HepG2 (cell line): Measurements from ENCODE around the gene DOC2A. TPM values are rescaled to one million over a fixed set of nuclear protein-coding genes. Genes with fewer than 3 reads are reported as not detected.

Experiments used
- ADNP ChIP-seq: sonication (generic); formaldehyde crosslinking; IDR thresholded peaks from 2 replicates; pipeline ENCODE4 v1.4.0; 2020; ENCODE audit warnings: missing genetic modification reagents
- AGO1 ChIP-seq: fragments of 200-400 bp; formaldehyde crosslinking; IDR thresholded peaks from 2 replicates; pipeline ENCODE4 v1.6.1; 2017; ENCODE audit warnings: mild to moderate bottlenecking, low read depth, low read length, moderate library complexity; ENCODE audit not compliant: poor library complexity, severe bottlenecking
- HHEX ChIP-seq: IDR thresholded peaks from 2 replicates; pipeline ENCODE4 v1.6.1; 2016; ENCODE audit warnings: control low read depth
- MTA3 ChIP-seq: sonication (generic); formaldehyde crosslinking; IDR thresholded peaks from 2 replicates; pipeline ENCODE4 v1.4.0; 2020; ENCODE audit warnings: missing genetic modification reagents
- POLR2A ChIP-seq, 2 experiments: IDR thresholded peaks; 2 replicates each; pipeline ENCODE4 v1.6.1; 2011; ENCODE audit warnings: low read depth in 2 of 2, low read length in 2 of 2, mild to moderate bottlenecking in 1 of 2, moderate library complexity in 1 of 2; ENCODE audit not compliant: insufficient read depth in 1 of 2
- RFX1 ChIP-seq: fragments of 450-650 bp; IDR thresholded peaks from 2 replicates; pipeline ENCODE4 v1.6.1; 2017
- TGIF2 ChIP-seq: IDR thresholded peaks from 2 replicates; pipeline ENCODE4 v1.6.1; 2016; ENCODE audit warnings: control low read depth, missing compliant biosample characterization
- TRIM24 ChIP-seq: sonication (generic); formaldehyde crosslinking; IDR thresholded peaks from 2 replicates; pipeline ENCODE4 v1.8.0; 2022; ENCODE audit warnings: mild to moderate bottlenecking, missing genetic modification reagents
- ZNF10 ChIP-seq: sonication (generic); formaldehyde crosslinking; IDR thresholded peaks from 2 replicates; pipeline ENCODE4 v1.4.0; 2020; ENCODE audit warnings: mild to moderate bottlenecking, low read depth, missing genetic modification reagents, borderline replicate concordance
- ZNF232 ChIP-seq: sonication (generic); formaldehyde crosslinking; IDR thresholded peaks from 2 replicates; pipeline ENCODE4 v1.4.0; 2020; ENCODE audit warnings: missing genetic modification reagents, borderline replicate concordance
- ZNF737 ChIP-seq: sonication (generic); formaldehyde crosslinking; IDR thresholded peaks from 2 replicates; pipeline ENCODE4 v1.5.0; 2020; ENCODE audit warnings: missing genetic modification reagents, mild to moderate bottlenecking, borderline replicate concordance
- ZNF746 ChIP-seq: sonication (generic); formaldehyde crosslinking; IDR thresholded peaks from 2 replicates; pipeline ENCODE4 v1.8.0; 2022; ENCODE audit warnings: mild to moderate bottlenecking, missing genetic modification reagents
- ZNF839 ChIP-seq: sonication (generic); formaldehyde crosslinking; IDR thresholded peaks from 2 replicates; pipeline ENCODE4 v1.4.0; 2020; ENCODE audit warnings: missing genetic modification reagents, mild to moderate bottlenecking, borderline replicate concordance
- polyA plus RNA-seq, 8 experiments: library from polyadenylated mRNA; depleted of rRNA in 3 of 8; stranded (reverse) in 7 of 8; unstranded in 1 of 8; fragments of >200 nt; fragmentation: Illumina TruSeq in 4 of 8; extraction: Trizol in 4 of 8; gene quantifications; 2 replicates each; pipeline versions ENCODE4 v1.2.1 to v1.2.3, GENCODE V29; 2011 to 2016; ENCODE audit warnings: low read depth in 4 of 8, missing spikeins in 1 of 8, mixed read lengths in 1 of 8; ENCODE audit not compliant: insufficient read depth in 1 of 8
- total RNA-seq, 5 experiments: library from RNA; depleted of rRNA; stranded (reverse); fragments of >200 nt; fragmentation: Illumina TruSeq; extraction: Trizol; gene quantifications; 2 replicates each; pipeline ENCODE4 v1.2.3, GENCODE V29; 2016; ENCODE audit warnings: low read depth in 1 of 5
- TF ChIP-seq, protein P1 (sequence below): sonication (generic); formaldehyde crosslinking; IDR thresholded peaks from 2 replicates; pipeline ENCODE4 v1.4.0; 2020; ENCODE audit warnings: missing genetic modification reagents, borderline replicate concordance
- TF ChIP-seq, protein P2 (sequence below): IDR thresholded peaks from 2 replicates; pipeline ENCODE4 v1.6.1; 2012; ENCODE audit warnings: low read depth, low read length, improper control_type of control experiment
- TF ChIP-seq, protein P3 (sequence below): sonication (generic); formaldehyde crosslinking; IDR thresholded peaks from 2 replicates; pipeline ENCODE4 v1.4.0; 2020; ENCODE audit warnings: missing genetic modification reagents, low read depth, mild to moderate bottlenecking, borderline replicate concordance
- TF ChIP-seq, protein P4 (sequence below): sonication (generic); formaldehyde crosslinking; IDR thresholded peaks from 2 replicates; pipeline ENCODE4 v1.4.0; 2020; ENCODE audit warnings: mild to moderate bottlenecking, missing genetic modification reagents
- TF ChIP-seq, protein P5 (sequence below): sonication (generic); formaldehyde crosslinking; IDR thresholded peaks from 2 replicates; pipeline ENCODE4 v1.5.1; 2020; ENCODE audit warnings: missing genetic modification reagents, mild to moderate bottlenecking, borderline replicate concordance
- TF ChIP-seq, protein P6 (sequence below): fragments of 450-650 bp; IDR thresholded peaks from 2 replicates; pipeline ENCODE4 v1.6.1; 2016

Gene DOC2A
- total and polyA plus RNA-seq, 2 of the 13 experiments (the other 11 are each of a cell fraction or from before 2014, with no cell fraction given), result 0.15 to 0.55 TPM

DNA sequence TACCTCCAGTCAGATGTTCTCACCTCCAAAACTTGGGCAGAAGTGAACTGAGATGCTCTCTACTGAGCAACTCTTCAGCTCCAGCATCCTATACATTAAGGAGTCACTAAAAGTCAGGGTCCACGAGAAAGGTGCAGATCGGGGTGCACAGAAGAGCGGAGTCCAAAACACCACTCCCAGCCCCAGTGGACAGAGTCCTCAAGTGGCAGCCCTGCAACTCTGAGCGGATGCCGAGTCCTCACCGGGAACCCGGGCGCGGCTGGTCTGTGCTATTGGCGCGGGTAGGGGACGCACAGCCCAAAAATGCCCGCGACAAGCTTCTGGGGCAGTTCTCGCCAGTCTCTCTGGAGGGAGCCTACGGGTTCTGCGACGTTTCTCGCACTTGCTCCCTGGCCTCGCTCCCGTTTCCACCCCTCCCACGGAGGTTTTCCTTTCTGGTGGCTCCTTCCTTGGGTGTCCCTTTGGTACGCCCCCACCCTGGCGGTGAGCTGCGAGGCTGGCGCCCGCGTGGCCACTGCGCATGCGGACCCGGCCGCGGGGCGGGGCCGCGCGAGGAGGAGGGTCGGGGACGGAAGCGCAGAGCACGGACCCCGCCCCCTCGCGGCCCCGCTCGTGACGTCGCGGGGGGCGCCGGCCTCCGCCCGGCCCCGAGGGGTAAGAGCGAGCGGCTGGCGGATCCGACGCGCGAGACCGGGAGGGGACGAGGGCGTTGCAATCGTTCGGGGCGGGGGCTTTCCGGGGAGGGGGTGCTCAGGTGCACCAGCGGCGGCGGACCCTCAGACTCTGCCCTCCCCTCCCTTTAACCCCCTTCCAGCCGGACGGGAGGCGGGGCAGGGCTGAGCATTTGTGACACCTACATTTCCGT is 49.1 kb downstream of the DOC2A start, which contains the start of gene TMEM219 (continued):
- TF ChIP-seq, protein P1, sequence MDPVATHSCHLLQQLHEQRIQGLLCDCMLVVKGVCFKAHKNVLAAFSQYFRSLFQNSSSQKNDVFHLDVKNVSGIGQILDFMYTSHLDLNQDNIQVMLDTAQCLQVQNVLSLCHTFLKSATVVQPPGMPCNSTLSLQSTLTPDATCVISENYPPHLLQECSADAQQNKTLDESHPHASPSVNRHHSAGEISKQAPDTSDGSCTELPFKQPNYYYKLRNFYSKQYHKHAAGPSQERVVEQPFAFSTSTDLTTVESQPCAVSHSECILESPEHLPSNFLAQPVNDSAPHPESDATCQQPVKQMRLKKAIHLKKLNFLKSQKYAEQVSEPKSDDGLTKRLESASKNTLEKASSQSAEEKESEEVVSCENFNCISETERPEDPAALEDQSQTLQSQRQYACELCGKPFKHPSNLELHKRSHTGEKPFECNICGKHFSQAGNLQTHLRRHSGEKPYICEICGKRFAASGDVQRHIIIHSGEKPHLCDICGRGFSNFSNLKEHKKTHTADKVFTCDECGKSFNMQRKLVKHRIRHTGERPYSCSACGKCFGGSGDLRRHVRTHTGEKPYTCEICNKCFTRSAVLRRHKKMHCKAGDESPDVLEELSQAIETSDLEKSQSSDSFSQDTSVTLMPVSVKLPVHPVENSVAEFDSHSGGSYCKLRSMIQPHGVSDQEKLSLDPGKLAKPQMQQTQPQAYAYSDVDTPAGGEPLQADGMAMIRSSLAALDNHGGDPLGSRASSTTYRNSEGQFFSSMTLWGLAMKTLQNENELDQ, result no peak
- TF ChIP-seq ZNF737 (CRISPR knock-in tag), result no peak
- no peak; the same call in 1 of the 2 replicates for TF ChIP-seq TGIF2
- TF ChIP-seq MTA3 (CRISPR knock-in tag), result no peak
- TF ChIP-seq, protein P2, sequence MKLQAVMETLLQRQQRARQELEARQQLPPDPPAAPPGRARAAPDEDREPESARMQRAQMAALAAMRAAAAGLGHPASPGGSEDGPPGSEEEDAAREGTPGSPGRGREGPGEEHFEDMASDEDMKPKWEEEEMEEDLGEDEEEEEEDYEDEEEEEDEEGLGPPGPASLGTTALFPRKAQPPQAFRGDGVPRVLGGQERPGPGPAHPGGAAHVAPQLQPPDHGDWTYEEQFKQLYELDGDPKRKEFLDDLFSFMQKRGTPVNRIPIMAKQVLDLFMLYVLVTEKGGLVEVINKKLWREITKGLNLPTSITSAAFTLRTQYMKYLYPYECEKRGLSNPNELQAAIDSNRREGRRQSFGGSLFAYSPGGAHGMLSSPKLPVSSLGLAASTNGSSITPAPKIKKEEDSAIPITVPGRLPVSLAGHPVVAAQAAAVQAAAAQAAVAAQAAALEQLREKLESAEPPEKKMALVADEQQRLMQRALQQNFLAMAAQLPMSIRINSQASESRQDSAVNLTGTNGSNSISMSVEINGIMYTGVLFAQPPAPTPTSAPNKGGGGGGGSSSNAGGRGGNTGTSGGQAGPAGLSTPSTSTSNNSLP, result no peak
- no peak for TF ChIP-seq RFX1
- TF ChIP-seq AGO1, result peak; percentile 45
- TF ChIP-seq ZNF232, result no peak; the same call in 1 of the 2 replicates
- no peak; the same call in none of the 2 replicates for TF ChIP-seq ZNF839 (CRISPR knock-in tag)
- no peak for TF ChIP-seq ZNF746 (CRISPR knock-in tag)
- no peak for TF ChIP-seq ADNP
- no peak for TF ChIP-seq HHEX (CRISPR knock-in tag)
- TF ChIP-seq, protein P3, sequence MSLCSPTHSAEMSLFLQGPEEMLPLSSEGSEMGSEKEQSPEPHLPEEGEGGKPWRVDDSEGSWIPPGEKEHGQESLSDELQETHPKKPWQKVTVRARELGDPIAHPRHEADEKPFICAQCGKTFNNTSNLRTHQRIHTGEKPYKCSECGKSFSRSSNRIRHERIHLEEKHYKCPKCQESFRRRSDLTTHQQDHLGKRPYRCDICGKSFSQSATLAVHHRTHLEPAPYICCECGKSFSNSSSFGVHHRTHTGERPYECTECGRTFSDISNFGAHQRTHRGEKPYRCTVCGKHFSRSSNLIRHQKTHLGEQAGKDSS, result peak; percentile 58; the same call in 1 of the 2 replicates
- TF ChIP-seq, protein P4, sequence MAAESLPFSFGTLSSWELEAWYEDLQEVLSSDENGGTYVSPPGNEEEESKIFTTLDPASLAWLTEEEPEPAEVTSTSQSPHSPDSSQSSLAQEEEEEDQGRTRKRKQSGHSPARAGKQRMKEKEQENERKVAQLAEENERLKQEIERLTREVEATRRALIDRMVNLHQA (CRISPR knock-in tag), result no peak
- no peak; the same call in 1 of the 2 replicates for TF ChIP-seq ZNF10
- peak; percentile 70 to 89 for TF ChIP-seq POLR2A (IDR thresholded peaks at IDR 0.05; ENCODE audit: insufficient read depth in 1 of 2, low read depth in 2 of 2, low read length in 2 of 2)
- TF ChIP-seq, protein P5, sequence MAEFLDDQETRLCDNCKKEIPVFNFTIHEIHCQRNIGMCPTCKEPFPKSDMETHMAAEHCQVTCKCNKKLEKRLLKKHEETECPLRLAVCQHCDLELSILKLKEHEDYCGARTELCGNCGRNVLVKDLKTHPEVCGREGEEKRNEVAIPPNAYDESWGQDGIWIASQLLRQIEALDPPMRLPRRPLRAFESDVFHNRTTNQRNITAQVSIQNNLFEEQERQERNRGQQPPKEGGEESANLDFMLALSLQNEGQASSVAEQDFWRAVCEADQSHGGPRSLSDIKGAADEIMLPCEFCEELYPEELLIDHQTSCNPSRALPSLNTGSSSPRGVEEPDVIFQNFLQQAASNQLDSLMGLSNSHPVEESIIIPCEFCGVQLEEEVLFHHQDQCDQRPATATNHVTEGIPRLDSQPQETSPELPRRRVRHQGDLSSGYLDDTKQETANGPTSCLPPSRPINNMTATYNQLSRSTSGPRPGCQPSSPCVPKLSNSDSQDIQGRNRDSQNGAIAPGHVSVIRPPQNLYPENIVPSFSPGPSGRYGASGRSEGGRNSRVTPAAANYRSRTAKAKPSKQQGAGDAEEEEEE, result no peak
- TF ChIP-seq TRIM24, result no peak
- TF ChIP-seq, protein P6, sequence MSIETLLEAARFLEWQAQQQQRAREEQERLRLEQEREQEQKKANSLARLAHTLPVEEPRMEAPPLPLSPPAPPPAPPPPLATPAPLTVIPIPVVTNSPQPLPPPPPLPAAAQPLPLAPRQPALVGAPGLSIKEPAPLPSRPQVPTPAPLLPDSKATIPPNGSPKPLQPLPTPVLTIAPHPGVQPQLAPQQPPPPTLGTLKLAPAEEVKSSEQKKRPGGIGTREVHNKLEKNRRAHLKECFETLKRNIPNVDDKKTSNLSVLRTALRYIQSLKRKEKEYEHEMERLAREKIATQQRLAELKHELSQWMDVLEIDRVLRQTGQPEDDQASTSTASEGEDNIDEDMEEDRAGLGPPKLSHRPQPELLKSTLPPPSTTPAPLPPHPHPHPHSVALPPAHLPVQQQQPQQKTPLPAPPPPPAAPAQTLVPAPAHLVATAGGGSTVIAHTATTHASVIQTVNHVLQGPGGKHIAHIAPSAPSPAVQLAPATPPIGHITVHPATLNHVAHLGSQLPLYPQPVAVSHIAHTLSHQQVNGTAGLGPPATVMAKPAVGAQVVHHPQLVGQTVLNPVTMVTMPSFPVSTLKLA, result no peak
